HEK293T (cell line): ENCODE data around the gene NEO1.

ENCODE experiments used
- BHLHE40 ChIP-seq: fragments of 450-650 bp; IDR thresholded peaks from 2 replicates; pipeline ENCODE4 v1.6.1; 2016; ENCODE audit warnings: mild to moderate bottlenecking, moderate library complexity, borderline replicate concordance
- ELF4 ChIP-seq: fragments of 450-650 bp; IDR thresholded peaks from 2 replicates; pipeline ENCODE4 v1.6.1; 2017; ENCODE audit warnings: antibody characterized with exemption
- FOXK2 ChIP-seq: fragments of 450-650 bp; IDR thresholded peaks from 2 replicates; pipeline ENCODE4 v1.6.1; 2016; ENCODE audit warnings: mild to moderate bottlenecking
- FOXM1 ChIP-seq: fragments of 450-650 bp; IDR thresholded peaks from 2 replicates; pipeline ENCODE4 v1.6.1; 2017; ENCODE audit warnings: mild to moderate bottlenecking, borderline replicate concordance
- LEF1 ChIP-seq: fragments of 450-650 bp; IDR thresholded peaks from 2 replicates; pipeline ENCODE4 v1.6.1; 2017; ENCODE audit warnings: mild to moderate bottlenecking, borderline replicate concordance
- NFRKB ChIP-seq: fragments of 450-650 bp; IDR thresholded peaks from 2 replicates; pipeline ENCODE4 v1.6.1; 2016; ENCODE audit warnings: mild to moderate bottlenecking, moderate library complexity
- SP1 ChIP-seq: fragments of 450-650 bp; IDR thresholded peaks from 2 replicates; pipeline ENCODE4 v1.6.1; 2017
- SUZ12 ChIP-seq: fragments of 450-650 bp; IDR thresholded peaks from 2 replicates; pipeline ENCODE4 v1.6.1; 2016; ENCODE audit warnings: mild to moderate bottlenecking
- ZNF384 ChIP-seq: fragments of 450-650 bp; IDR thresholded peaks from 2 replicates; pipeline ENCODE4 v1.6.1; 2016

DNA sequence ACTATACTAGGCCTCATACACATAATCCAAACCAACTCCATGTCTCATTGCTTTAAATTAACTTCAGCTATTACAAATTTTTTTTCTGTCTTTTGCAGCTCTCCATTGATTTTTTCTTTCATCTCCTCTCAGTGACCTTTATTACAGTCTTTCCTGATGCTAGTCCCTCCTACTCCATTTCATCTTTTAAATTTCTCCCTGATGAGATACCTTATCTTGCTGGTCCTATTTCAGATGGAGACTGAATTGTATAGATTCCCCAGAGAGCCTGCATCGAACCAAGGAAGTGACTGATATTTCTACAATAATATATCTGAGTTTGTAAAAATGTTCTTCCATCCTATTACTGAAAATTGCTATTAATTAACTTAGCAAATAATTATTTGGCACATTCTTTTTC, 45.7 kb upstream of the NEO1 start:
- TF ChIP-seq FOXM1 (no peak), ZNF384 (no peak), SUZ12 (no peak), BHLHE40 (no peak), ELF4 (no peak), LEF1 (no peak), FOXK2 (no peak), SP1 (no peak), NFRKB (no peak)
